HG03025 (cell line): Measurements from ENCODE around the gene PLEKHJ1.

Experiments used
- ATAC-seq: cut with Tn5 transposase; IDR thresholded peaks from one replicate; pipeline ENCODE4 v1.9.1; 2021; ENCODE audit warnings: mild to moderate bottlenecking, moderate library complexity; ENCODE audit not compliant: unreplicated experiment, low FRiP score

The PLEKHJ1 gene

DNA sequence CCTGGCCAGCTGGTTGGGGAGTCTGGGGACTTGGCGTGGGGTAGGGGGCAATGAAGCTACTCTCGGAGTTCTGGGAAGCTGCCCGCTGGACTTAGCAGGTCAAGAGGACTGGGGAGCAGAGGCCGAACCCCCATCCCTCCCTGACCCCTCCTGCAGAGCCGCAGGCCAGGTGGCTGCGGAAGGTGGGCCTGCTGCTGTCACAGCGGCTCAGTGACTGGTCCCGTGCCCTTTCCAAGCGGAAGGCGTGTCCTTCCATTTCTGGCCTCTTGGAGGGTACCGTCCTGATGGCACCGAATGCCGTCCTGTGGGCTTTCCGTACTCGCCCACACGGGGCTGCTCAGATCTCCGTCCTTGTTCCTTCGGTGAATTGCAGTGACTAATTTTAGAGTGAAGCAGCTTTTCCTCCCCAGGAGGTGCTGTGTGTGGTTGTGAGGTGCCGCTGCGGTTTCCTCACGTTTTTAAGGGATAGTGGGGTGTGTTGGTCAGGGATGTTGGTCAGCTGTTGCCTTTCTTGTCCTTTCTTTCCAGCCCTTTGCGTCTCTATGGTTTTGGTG is 51.6 kb downstream of the PLEKHJ1 start:
- ATAC-seq: no peak
